Chondrocyte (in vitro differentiated cells): Measurements from ENCODE around the gene SDK2. TPM values are rescaled to one million over a fixed set of nuclear protein-coding genes. Genes with fewer than 3 reads are reported as not detected.
A peak's percentile ranks its signal among the peaks of the same experiment; 100 is the strongest.

Experiments
- DNase-seq: peaks from one replicate; pipeline ENCODE4 v3.0.0; 2021; ENCODE audit warnings: mixed read lengths, low spot score
- H3K27ac Mint-ChIP-seq: one replicate; pipeline ENCODE4 v1.8.0; 2021; ENCODE audit warnings: mild to moderate bottlenecking, moderate library complexity, mixed read lengths; ENCODE audit not compliant: unreplicated experiment
- H3K27me3 Mint-ChIP-seq: 2 replicates; pipeline ENCODE4 v1.8.0; 2021; ENCODE audit warnings: low read depth, mixed read lengths
- H3K36me3 Mint-ChIP-seq: 2 replicates; pipeline ENCODE4 v1.8.0; 2021; ENCODE audit warnings: low read depth, mixed read lengths
- H3K4me1 Mint-ChIP-seq: 2 replicates; pipeline ENCODE4 v1.8.0; 2021; ENCODE audit warnings: low read depth, mild to moderate bottlenecking, mixed read lengths
- H3K4me3 Mint-ChIP-seq: one replicate; pipeline ENCODE4 v1.8.0; 2021; ENCODE audit warnings: mild to moderate bottlenecking, moderate library complexity, mixed read lengths; ENCODE audit not compliant: unreplicated experiment
- H3K9me3 Mint-ChIP-seq: 2 replicates; pipeline ENCODE4 v1.8.0; 2021; ENCODE audit warnings: low read depth, mixed read lengths
- total RNA-seq: library from RNA; stranded (reverse); gene quantifications from 3 replicates; pipeline ENCODE4 v1.2.1, GENCODE V29; 2021
- TF ChIP-seq, protein P1 (sequence below): fragments of 200-600 bp; sonication (generic); IDR thresholded peaks from 2 replicates; pipeline ENCODE4 v1.5.0; 2021; ENCODE audit warnings: antibody characterized with exemption, mild to moderate bottlenecking, moderate library complexity

The SDK2 gene
- total RNA-seq, 1 donor from 2014 or later = 15.8 TPM

DNA sequence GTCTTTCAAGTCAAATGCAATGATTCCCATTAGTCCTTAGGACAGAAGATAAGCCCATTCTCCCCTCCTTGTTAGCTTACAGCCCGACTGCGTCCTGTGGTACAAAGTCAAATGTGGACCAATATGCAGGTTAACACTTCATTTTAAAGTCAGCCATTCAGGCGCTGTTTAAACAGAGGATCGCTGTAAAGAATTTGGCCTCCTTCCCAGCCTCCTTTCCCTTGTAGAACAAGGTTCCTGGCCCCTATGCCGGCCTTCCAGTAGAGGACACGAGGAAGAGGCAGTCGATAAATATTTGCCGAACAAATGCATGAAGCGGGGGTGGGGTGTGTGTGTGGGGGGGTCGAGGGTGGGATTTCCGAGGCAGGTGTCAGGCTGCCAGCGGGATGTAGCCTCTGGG is 4.3 kb downstream of the SDK2 start:
- Mint-ChIP-seq H3K27ac (peak overlapping the region; percentile 95), H3K27me3 (no peaks in the 10 kb centered on the region), H3K36me3 (no peaks in the 10 kb centered on the region), H3K4me1 (peaks cover 54% of the 10 kb centered on the region), H3K4me3 (peak overlapping the region; percentile 12), H3K9me3 (no peaks in the 10 kb centered on the region)
- no peak for DNase-seq
- TF ChIP-seq, protein P1, sequence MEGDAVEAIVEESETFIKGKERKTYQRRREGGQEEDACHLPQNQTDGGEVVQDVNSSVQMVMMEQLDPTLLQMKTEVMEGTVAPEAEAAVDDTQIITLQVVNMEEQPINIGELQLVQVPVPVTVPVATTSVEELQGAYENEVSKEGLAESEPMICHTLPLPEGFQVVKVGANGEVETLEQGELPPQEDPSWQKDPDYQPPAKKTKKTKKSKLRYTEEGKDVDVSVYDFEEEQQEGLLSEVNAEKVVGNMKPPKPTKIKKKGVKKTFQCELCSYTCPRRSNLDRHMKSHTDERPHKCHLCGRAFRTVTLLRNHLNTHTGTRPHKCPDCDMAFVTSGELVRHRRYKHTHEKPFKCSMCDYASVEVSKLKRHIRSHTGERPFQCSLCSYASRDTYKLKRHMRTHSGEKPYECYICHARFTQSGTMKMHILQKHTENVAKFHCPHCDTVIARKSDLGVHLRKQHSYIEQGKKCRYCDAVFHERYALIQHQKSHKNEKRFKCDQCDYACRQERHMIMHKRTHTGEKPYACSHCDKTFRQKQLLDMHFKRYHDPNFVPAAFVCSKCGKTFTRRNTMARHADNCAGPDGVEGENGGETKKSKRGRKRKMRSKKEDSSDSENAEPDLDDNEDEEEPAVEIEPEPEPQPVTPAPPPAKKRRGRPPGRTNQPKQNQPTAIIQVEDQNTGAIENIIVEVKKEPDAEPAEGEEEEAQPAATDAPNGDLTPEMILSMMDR = no peak

DNA sequence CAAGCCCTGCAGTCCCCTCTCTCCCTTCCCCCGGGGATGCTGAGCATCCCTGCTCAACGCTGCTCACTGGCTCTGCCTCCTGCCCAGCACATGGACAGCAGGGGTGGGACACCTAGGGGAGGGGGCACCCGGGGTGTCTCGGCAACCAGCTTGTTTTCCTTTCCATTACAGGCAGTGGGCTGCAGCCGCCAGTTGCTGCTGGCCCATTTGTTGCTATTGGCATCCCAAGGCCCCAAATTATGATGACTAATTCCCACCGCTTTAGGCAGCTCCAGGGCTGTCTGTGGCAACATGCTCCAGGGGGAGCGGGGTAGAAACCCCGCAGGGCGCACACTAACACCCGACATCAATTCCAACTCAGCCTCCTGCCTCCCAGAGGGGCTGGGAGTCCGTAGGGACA is 4.9 kb downstream of the SDK2 start:
- TF ChIP-seq, protein P1 = no peak

DNA sequence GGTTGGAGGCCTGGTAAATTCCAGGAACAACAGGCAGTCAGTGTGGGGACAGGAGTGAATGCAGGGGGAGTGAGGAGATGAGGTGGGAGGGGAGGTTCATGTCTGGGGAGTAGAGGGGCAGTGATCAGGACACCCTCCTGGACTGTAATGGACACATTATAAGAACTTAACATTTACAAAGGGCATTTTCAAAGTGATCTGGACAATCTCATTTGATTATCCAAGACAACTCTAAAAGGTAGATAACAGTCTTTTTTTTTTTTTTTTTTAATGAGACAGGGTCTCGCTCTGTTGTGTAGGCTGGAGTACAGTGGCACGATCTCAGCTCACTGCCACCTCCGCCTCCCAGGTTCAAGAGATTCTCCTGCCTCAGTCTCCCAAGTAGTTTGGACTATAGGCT is 5.7 kb downstream of the SDK2 start:
- TF ChIP-seq, protein P1 = no peak
- Mint-ChIP-seq H3K9me3 (no peaks in the 10 kb centered on the region), H3K36me3 (no peaks in the 10 kb centered on the region), H3K27ac (peak overlapping the region; percentile 95), H3K4me3 (no peak overlapping the region), H3K4me1 (peaks cover 54% of the 10 kb centered on the region), H3K27me3 (no peaks in the 10 kb centered on the region)
- DNase-seq = no peak

More for the DNA sequence above, 4.9 kb downstream of the SDK2 start:
- Mint-ChIP-seq H3K9me3 (no peaks in the 10 kb centered on the region), H3K27me3 (no peaks in the 10 kb centered on the region), H3K36me3 (no peaks in the 10 kb centered on the region), H3K27ac (peak overlapping the region; percentile 95), H3K4me1 (peaks cover 54% of the 10 kb centered on the region), H3K4me3 (no peak overlapping the region)
- DNase-seq = no peak

DNA sequence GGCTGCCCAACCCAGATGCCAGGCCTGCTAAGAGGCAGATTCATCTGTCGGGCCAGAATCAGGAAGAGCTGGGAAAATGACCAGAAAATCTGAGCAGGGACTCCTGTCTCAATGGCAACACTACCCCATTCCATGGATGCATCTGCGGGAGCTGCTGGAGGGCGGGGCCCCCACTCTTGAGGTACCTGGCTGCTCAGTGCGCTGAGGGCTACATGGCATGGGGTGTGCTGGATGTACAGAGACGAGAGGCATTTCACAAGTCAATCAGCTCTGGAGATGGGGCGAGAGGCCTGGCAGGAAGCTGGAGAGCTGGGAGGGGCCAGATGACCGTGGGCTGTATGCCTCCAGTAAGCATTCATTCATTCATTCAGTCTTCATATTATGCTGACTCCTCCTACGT is 6.4 kb downstream of the SDK2 start:
- TF ChIP-seq, protein P1 = no peak
- no peaks in the 10 kb centered on the region for H3K9me3 Mint-ChIP-seq
- H3K27me3 Mint-ChIP-seq = no peaks in the 10 kb centered on the region
- DNase-seq = peak; percentile 12
- H3K27ac Mint-ChIP-seq = no peak overlapping the region
- peaks cover 52% of the 10 kb centered on the region for H3K4me1 Mint-ChIP-seq
- H3K36me3 Mint-ChIP-seq = no peaks in the 10 kb centered on the region
- H3K4me3 Mint-ChIP-seq = no peak overlapping the region

DNA sequence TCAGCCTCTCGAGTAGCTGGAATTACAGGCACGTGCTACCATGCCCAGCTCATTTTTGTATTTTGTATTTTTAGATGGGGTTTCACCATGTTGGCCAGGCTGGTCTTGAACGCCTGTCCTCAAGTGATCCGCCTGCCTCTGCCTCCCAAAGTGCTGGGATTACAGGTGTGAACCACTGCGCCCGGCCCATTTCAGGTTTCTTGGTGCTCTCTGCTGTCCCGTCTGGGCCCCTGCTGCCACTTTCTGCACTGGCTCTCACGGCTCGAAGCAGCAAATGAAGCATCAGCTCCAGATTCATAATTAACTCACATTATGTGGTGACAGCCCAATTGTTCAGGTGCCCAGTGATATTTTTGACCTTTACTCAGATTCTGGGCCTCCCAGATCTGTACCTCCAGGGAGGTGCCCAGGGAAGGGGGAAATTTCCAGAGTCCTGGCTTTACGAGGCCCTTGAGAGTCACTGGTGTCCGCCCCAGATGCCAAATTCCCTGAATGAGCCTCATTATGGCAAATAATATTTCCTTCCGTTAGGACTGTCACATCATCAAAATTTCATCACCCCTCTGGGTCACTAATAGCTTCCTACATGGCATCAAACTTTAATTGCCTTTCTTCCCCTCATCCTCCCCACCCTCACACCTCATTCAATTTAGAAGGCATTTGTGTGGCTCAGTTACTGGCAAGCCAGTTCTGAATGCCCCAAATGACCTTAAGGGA is 9.0 kb downstream of the SDK2 start:
- H3K4me1 Mint-ChIP-seq = peaks cover 28% of the 10 kb centered on the region
- H3K27ac Mint-ChIP-seq = no peak overlapping the region
- H3K9me3 Mint-ChIP-seq = no peaks in the 10 kb centered on the region
- H3K4me3 Mint-ChIP-seq = no peak overlapping the region
- DNase-seq = peak; percentile 53
- no peaks in the 10 kb centered on the region for H3K27me3 Mint-ChIP-seq
- no peaks in the 10 kb centered on the region for H3K36me3 Mint-ChIP-seq
- TF ChIP-seq, protein P1 = no peak
